Activated CD8-positive, alpha-beta T cell treated with anti-CD3 and anti-CD28 coated beads for 36 hours (primary cell): ENCODE measurements around the gene KCNQ1OT1. TPM values are rescaled to one million over a fixed set of nuclear protein-coding genes. Genes with fewer than 3 reads are reported as not detected.

Experiments used
- ATAC-seq: fragments of 200-7000 bp; cut with Tn5 transposase; one replicate; pipeline ENCODE4 v1.10.0; 2021; ENCODE audit warnings: mild to moderate bottlenecking, moderate library complexity
- CTCF ChIA-PET: fragments of 350-600 bp; sonication (Branson Sonifier 250); formaldehyde crosslinking; loops from one replicate; lab custom pipeline; 2021; ENCODE audit warnings: antibody characterized with exemption; lab: Charles Lee
- POLR2A ChIA-PET: fragments of 350-600 bp; sonication (Branson Sonifier 250); formaldehyde crosslinking; loops from one replicate; lab custom pipeline; 2021; ENCODE audit warnings: antibody characterized with exemption; lab: Charles Lee
- DNase-seq: peaks from one replicate; pipeline ENCODE4 v3.0.0-alpha.2; 2020
- H3K27ac Mint-ChIP-seq: one replicate; pipeline ENCODE4 v1.8.0; 2021; ENCODE audit warnings: mild to moderate bottlenecking, mixed read lengths
- H3K27me3 Mint-ChIP-seq: one replicate; pipeline ENCODE4 v1.8.0; 2021; ENCODE audit warnings: mixed read lengths
- H3K36me3 Mint-ChIP-seq: one replicate; pipeline ENCODE4 v1.8.0; 2021; ENCODE audit warnings: low read depth, mixed read lengths
- H3K4me1 Mint-ChIP-seq: one replicate; pipeline ENCODE4 v1.8.0; 2021; ENCODE audit warnings: low read depth, mixed read lengths
- H3K4me3 Mint-ChIP-seq: one replicate; pipeline ENCODE4 v1.8.0; 2021; ENCODE audit warnings: mild to moderate bottlenecking, moderate library complexity, mixed read lengths
- H3K9me3 Mint-ChIP-seq: one replicate; pipeline ENCODE4 v1.8.0; 2021; ENCODE audit warnings: mixed read lengths
- CTCF ChIP-seq: fragments of 200-600 bp; IDR thresholded peaks from one replicate; pipeline ENCODE4 v1.8.0; 2022; ENCODE audit warnings: antibody characterized with exemption, mild to moderate bottlenecking
- intact Hi-C: fragments of 100-400 bp; cut with micrococcal nuclease; formaldehyde crosslinking; loops from one replicate; pipeline ENCODE4 v1.10.0; 2022
- total RNA-seq, 2 experiments: library from RNA; stranded (reverse); gene quantifications; one replicate each; pipeline ENCODE4 v1.2.3, GENCODE V29; 2021

KCNQ1OT1 gene
- under 1 TPM; 0.22 to 0.23 TPM for total RNA-seq

GRCh38 chr11:2699531-2700414 is at the start of gene KCNQ1OT1:
Gene KCNQ1OT1 (minus strand): TSS chr11:2699994.
- no peaks in the 10 kb centered on the region for H3K27me3 Mint-ChIP-seq
- ChIA-PET POLR2A (interaction anchor here (0.6 to 1.0 kb wide), 4 partner anchors 10 to 203 kb away, joined by 3 read pairs; no protein-coding TSS in a partner anchor), CTCF (no interaction called here)
- peaks cover 13% of the 10 kb centered on the region for H3K4me1 Mint-ChIP-seq
- peaks cover 6% of the 10 kb centered on the region for H3K36me3 Mint-ChIP-seq
- DNase-seq (peak; percentile 90), ATAC-seq (peak; percentile 98)
- intact Hi-C loops = no loop called here
- no peak for TF ChIP-seq CTCF
- H3K9me3 Mint-ChIP-seq = no peaks in the 10 kb centered on the region
- H3K4me3 Mint-ChIP-seq = peak within 1 kb of the TSS; percentile 78
- peak within 1 kb of the TSS; percentile 41 for H3K27ac Mint-ChIP-seq

GRCh38 chr11:2748814-2749554 is 49.2 kb upstream of the KCNQ1OT1 start:
- no peak for TF ChIP-seq CTCF
- no peak for DNase-seq
- Mint-ChIP-seq H3K4me3 (no peak overlapping the region), H3K4me1 (no peaks in the 10 kb centered on the region), H3K36me3 (no peaks in the 10 kb centered on the region), H3K9me3 (no peaks in the 10 kb centered on the region), H3K27ac (no peak overlapping the region), H3K27me3 (no peaks in the 10 kb centered on the region)
- ATAC-seq = no peak
- ChIA-PET POLR2A (interaction anchor here (0.6 kb wide), 1 partner anchor 225 kb away, joined by 3 read pairs; no protein-coding TSS in a partner anchor), CTCF (no interaction called here)
- intact Hi-C loops = no loop called here

- DNase-seq = no peak
- Mint-ChIP-seq H3K27ac (no peak overlapping the region), H3K36me3 (no peaks in the 10 kb centered on the region), H3K4me1 (no peaks in the 10 kb centered on the region), H3K9me3 (no peaks in the 10 kb centered on the region), H3K27me3 (no peaks in the 10 kb centered on the region), H3K4me3 (no peak overlapping the region)
- intact Hi-C loops = no loop called here
- ATAC-seq = no peak
- CTCF ChIA-PET = no interaction called here
- POLR2A ChIA-PET = interaction anchor here (0.5 kb wide), 1 partner anchor 16 kb away, joined by 3 read pairs; no protein-coding TSS in a partner anchor
- no peak for TF ChIP-seq CTCF
Measured at GRCh38 chr11:2748061-2748813, 48.4 kb upstream of the KCNQ1OT1 start.

- ATAC-seq (no peak), DNase-seq (no peak)
- Mint-ChIP-seq H3K36me3 (no peaks in the 10 kb centered on the region), H3K4me3 (no peak overlapping the region), H3K27me3 (no peaks in the 10 kb centered on the region), H3K27ac (no peak overlapping the region), H3K4me1 (no peaks in the 10 kb centered on the region), H3K9me3 (no peaks in the 10 kb centered on the region)
- POLR2A ChIA-PET = interaction anchor here (0.5 kb wide), 1 partner anchor 17 kb away, joined by 3 read pairs; no protein-coding TSS in a partner anchor
- CTCF ChIA-PET = no interaction called here
- intact Hi-C loops = no loop called here
- TF ChIP-seq CTCF = no peak
Measured at GRCh38 chr11:2747248-2748027, 47.6 kb upstream of the KCNQ1OT1 start.
